Measurements from ENCODE around the gene RGPD4. TPM values are rescaled to one million over a fixed set of nuclear protein-coding genes. Genes with fewer than 3 reads are reported as not detected.
A peak's percentile ranks its signal among the peaks of the same experiment; 100 is the strongest.
"Not testable (repeated sequence)": the region's sequence is repeated elsewhere in the genome, so short reads cannot be mapped to it uniquely, and the experiment has no call there.

RGPD4 gene
- polyA plus RNA-seq, 3 donors, result 0.03 to 0.05 TPM; not detected in 1

GRCh38 chr2:107916121-107916520, 89.4 kb downstream of the RGPD4 start:
- DNase-seq (ENCODE audit: extremely low read depth in 1 of 11, low read depth in 9 of 11, low spot score in 4 of 11), result not testable (repeated sequence)

- not testable (repeated sequence) for DNase-seq (ENCODE audit: extremely low read depth in 1 of 11, low read depth in 9 of 11, low spot score in 4 of 11)
Observed at GRCh38 chr2:107916696-107917370, 90.1 kb downstream of the RGPD4 start.

GRCh38 chr2:107927034-107927534, 100.4 kb downstream of the RGPD4 start:
- no peak for DNase-seq (ENCODE audit: extremely low read depth in 1 of 11, low read depth in 9 of 11, low spot score in 4 of 11)

GRCh38 chr2:107931412-107931811, 104.7 kb downstream of the RGPD4 start:
- DNase-seq (ENCODE audit: extremely low read depth in 1 of 11, low read depth in 9 of 11, low spot score in 4 of 11), result no peak

- DNase-seq (ENCODE audit: extremely low read depth in 1 of 11, low read depth in 9 of 11, low spot score in 4 of 11), result peak in 2 of 11 donors; percentile 4 to 20
Observed at GRCh38 chr2:107932488-107932887, 105.8 kb downstream of the RGPD4 start.

GRCh38 chr2:107932979-107933378, 106.3 kb downstream of the RGPD4 start:
- peak in 6 of 11 donors; percentile 8 to 24 (median 20) for DNase-seq (ENCODE audit: extremely low read depth in 1 of 11, low read depth in 9 of 11, low spot score in 4 of 11)

GRCh38 chr2:107936433-107937359, 110.0 kb downstream of the RGPD4 start:
- DNase-seq (ENCODE audit: extremely low read depth in 1 of 11, low read depth in 9 of 11, low spot score in 4 of 11), result peak in 4 of 11 donors; percentile 7 to 27 (median 10)

Other genes starting within 250 kb of the RGPD4 start
- gene SLC5A7, start 159.6 kb downstream of the RGPD4 start, polyA plus RNA-seq (ENCODE audit: insufficient read length in 3 of 3), result under 1 TPM; 0.54 to 0.83 (median 0.80) TPM

All from renal cortex interstitium (tissue), 11 donors.